GM21786 (cell line): ENCODE results near the gene ADGRE3.
"Not testable (repeated sequence)": the region's sequence is repeated elsewhere in the genome, so short reads cannot be mapped to it uniquely, and the experiment has no call there.

Experiments used
- ATAC-seq: cut with Tn5 transposase; IDR thresholded peaks from one replicate; pipeline ENCODE4 v1.9.1; 2021; ENCODE audit not compliant: unreplicated experiment

Gene ADGRE3

DNA sequence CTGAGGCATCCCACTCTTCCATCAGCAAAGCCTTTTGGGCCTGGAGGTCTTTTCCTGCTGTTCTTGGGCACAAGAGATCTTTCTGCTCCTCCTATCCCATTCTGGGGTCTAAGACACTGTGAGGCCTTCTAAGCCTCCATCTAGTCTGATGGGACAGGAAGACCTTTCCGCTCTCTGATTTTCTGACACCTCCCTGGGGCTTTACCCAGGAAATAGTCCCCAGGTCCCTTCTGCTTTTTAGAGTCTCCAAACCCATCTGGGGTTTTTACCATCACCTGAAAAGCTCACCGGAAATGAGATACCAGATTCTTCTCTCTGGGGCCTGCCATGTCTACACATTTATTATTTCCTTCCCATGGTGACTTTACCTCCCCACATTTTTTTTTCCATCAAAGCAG, 70.7 kb downstream of the ADGRE3 start:
- ATAC-seq = peak; percentile 83

DNA sequence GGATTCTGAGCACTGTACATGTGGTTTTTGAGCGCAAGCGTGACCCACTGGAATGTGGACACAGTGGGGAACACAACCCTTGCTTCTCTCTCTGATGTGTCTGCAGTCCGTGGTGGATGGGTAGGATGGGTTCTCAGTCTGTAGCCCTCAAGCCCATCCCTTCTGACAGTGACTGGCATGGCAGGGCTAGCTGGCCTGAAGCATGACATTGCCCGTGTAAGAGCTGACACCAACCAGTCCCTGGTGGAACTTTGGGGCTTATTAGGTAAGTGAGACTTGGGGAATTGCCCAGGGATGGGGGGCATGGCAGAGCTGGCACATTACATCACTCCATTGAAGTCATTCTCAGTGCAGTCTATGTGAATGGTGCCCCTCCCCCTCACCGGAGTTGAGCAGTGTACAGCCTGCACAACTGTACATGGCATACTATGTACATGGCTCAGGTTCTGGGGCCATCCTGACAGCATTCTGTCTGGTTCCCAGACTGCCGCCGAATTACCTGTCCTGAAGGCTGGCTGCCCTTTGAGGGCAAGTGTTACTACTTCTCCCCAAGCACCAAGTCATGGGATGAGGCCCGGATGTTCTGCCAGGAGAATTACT, 75.0 kb downstream of the ADGRE3 start:
- ATAC-seq = no peak

DNA sequence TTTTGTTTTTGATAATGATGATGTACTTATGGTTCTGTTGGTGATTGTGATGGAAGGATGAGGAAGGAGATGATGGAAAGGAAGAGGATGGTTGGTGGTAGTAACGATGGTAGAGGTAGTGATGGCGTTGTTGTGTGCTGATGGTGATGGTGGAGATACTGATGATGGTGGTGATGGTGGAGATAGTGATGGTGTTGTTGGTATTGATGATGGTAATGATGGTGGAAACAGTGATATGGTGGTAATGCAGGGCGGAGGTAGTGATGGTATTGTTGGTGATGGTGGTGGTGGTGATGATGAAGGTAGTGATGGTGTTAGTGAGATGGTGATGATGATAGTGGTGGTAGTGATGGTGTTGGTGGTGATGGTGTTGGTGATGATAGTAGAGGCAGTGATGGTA, 79.1 kb downstream of the ADGRE3 start:
- ATAC-seq = no peak

DNA sequence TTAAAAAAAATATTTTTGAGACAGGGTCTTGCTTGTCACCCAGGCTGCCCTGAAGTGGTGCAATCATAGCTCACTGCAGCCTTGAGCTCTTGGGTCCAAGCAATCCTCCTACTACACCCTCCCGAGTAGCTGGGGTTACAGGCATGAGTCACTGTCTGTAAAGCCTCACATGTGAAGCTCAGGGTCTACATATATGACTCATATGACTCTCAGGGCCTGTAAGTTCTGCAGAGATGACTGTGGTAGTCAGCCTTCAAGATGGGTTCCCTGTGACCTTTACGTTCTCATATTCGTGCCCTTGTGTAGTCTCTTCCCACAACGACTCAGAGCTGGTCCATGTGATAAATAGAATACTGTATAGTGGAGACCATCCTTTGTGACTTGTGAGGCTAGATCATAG, 85.2 kb downstream of the ADGRE3 start:
- ATAC-seq = not testable (repeated sequence)

DNA sequence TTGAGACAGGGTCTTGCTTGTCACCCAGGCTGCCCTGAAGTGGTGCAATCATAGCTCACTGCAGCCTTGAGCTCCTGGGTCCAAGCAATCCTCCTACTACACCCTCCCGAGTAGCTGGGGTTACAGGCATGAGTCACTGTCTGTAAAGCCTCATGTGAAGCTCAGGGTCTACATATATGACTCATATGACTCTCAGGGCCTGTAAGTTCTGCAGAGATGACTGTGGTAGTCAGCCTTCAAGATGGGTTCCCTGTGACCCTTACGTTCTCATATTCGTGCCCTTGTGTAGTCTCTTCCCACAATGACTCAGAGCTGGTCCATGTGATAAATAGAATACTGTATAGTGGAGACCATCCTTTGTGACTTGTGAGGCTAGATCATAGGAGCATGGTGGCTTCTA, 89.5 kb downstream of the ADGRE3 start:
- ATAC-seq = peak; percentile 79

DNA sequence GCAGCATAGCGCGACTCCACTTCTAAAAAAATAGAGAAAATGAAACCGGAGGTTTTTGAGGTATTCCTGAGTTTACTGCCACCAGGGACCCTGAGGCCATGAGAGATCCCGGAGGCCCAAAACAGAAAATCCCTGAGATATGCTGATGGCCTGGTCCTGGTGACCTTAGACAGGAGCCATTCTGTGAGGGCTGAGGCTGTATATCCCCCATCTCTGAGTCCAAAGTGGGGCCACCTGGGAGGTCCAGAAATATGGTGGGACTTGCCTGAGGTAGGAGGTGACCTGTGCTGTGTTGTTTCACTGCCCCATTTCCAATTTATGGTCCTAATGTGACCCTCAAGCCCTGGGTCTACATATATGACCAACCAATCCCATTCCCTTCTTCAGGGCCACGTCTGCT, 90.3 kb downstream of the ADGRE3 start:
- not testable (repeated sequence) for ATAC-seq

DNA sequence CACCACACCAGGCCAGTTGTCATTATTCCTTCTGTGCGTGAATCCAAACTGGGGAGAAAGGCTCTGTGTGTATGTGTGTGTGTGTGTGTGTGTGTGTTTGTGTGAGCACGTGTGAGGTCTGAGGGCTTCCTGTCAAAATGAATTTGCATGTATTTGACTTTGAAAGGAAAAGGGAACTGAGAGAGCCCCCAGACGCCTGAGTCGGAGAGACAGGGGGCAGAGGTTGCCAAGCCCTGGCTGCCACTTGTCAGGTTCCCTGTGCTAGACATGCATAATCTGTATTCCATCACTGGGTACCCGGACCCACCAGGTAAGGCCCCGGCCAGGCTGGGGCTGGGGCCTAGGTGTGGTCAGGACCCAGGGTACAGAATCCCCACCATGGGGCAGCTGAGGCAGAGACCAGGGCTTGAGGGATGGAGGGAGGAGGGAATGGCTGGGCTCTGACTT, 91.7 kb downstream of the ADGRE3 start, which contains the start of gene CLEC17A:
Gene CLEC17A (plus strand): TSS at position 191 of the 447 bp plus-strand sequence. CDS start 77 bp downstream, at position 268.
- no peak for ATAC-seq

DNA sequence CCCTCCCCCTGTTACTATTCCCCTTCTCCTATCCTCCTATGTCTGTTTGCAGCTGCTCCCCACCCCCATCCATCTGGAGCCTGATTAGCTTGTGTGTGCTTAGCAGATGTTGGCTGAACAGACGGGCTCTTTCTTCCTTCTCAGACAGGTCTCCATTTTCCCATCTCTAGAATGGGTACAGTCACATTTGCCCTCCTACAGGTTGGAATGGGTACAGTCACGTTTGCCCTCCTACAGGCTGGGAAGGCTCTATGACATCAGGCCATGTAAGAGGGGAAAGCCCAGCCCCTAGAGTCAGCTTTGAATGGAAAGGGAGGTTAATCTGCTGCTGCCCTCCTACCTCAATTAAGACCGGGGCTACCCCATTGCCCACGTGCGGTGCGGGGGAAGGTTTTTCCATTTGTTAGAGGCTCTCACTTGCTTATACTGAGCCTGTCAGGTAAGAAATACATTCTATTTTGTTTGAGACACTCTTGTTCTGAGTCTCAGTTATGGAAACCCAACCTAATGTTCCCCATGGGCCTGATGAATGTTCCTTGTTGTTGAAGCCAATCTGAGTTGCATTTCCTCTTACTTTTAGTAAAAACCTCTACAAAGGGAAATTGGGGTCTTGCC, 93.9 kb downstream of the ADGRE3 start:
- no peak for ATAC-seq

DNA sequence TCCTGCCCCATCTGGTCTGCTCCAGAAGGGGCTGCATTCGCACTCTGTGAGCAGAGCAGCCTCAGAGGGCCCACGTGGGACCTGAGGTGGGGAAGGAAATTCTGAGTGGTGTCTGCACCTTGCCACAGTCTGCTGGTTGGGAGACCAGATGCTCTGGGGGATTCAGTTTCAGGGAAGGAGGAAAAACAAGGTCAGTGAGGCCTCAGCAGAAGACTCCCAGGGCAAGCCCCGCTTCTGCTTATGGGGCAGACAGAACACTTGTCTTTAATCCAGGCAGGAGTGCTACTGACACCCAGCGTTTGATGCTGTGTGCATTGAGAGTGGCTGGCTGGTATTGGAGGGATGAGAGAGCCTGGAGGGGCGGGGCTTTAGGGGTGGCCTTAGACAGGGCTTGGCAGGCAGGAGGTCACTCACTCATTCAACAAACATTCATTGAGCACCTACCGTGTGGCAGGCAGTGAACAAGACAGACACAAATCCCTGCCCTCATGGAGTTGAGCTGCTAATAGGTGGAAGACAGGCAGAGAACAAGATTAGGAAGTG, 96.7 kb downstream of the ADGRE3 start:
- peak; percentile 43 for ATAC-seq

DNA sequence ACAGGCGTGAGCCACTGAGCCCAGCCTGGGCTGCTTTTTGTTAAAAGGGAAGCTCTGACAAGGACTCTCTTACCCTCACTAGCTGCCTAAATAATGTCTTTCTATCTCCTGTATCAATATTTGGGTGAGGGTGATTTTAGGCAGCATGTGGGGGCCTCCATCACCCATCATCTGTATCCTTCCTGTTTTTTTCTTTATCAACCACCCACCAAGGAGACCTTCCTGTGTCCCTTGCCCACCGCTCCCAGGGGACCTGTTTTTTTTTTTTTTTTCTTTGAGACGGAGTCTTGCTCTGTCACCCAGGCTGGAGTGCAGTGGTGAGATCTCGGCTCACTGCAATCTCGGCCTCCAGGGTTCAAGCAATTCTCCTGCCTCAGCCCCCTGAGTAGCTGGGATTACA, 97.4 kb downstream of the ADGRE3 start:
- ATAC-seq = no peak

DNA sequence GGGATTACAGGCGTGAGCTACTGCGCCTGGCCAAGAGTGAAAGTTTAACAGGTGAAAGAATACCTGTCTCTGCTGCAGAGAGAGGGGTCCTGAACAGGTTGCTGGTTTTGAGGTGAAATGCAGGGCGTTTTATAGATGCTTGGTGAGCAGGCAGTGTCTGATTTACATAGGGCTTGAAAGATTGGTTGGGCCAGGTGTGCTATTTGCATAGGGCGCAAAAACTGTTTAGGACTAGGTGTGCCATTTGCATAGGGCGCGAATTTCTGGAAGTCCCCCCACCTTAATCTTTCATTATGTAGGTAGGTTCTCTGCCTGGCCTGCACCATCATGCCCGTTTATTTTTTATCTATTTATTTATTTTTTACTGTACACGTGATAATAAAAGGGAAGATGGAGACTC, 98.3 kb downstream of the ADGRE3 start:
- ATAC-seq = no peak

DNA sequence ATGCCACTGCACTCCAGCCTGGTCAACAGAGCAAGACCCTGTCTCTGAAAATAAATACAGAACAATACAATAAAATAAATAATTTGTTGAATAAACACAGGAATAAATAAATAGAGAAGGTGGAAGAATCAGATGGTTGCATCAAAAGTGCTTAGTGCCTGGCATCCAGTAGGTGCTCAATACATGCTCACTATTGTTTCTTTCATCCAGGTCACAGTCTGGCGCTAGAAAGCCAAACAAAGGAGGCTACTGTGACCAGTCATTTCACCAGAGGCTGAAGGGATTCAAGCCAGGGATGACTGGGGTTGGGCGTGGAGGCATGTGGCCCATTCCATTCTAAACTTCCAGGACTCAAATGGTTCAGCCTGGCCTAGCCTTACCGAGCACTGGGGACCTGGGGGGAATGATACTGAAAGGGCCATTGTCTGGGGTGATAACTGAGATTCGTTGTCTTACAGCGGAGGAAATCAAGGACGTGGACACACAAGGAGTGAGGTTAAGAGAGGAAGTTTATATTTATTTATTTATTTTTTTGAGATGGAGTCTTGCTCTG, 99.1 kb downstream of the ADGRE3 start:
- no peak for ATAC-seq

DNA sequence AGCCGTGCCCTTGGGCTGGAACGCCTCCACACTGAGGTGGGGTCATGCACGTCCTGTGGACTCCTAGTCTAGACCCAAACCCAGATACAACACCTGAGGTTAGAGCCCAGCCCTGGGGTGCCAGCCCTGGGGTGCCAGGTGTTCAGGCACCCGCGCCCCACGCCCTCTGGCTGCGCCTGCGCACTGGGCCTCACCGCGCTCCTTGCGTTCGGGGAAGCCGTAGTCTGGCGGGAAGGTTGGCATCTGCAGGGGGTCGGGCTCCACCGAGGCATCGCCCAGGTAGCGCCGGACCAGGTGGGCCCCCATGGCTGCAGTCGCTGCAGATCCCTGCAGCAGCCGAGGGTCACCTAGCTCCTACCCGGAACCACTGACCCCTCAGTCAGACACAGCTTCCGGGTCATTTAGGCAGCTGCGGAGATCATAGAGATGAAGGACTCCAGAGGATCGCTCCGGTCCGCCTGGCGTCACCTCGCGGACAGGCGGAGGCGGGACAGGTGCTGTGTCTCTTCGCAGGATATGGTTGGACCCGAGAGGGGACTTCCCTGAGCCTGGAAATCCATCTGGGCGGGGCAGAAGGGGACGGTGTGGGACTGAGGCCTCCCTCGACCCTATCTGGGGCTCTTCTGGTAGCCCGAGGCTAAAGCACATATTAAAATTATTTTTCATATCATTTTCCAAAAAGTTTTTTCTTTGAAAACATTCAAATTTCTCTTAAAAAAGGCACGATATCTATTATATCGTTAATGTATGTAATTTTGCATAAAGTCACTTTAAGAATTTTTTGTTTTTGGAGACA, 102.8 kb downstream of the ADGRE3 start, which contains the start of gene NDUFB7:
Gene NDUFB7 (minus strand): TSS at position 372 of the 796 bp plus-strand sequence. CDS start 66 bp downstream, at position 306.
- ATAC-seq = peak; percentile 85

DNA sequence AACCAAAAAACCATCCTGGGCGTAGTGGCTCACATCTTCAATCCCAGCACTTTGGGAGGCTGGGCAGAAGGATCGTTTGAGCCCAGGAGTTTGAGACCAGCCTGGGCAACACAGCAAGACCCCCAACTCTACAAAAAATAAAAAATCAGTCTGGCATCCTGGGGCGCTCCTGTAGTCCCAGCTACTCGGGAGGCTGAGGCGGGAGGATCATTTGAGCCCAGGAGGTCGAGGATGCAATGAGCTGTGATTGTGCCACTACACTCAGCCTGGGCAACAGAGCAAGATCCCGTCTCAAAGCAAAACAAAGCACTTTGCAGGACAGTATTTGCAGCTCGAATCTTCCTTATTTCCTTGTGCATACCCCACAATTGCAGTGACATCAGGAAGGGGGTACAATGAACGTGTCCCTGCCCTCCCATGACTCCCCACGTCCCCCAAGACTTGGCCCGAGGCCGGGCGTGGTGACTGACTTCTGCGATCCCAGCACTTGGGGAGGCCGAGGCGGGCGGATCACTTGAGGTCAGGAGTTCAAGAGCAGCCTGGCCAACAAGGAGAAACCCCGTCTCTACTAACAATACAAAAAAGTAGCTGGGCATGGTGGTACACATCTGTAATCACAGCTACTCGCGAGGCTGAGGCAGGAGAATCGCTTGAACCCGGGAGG, 103.6 kb downstream of the ADGRE3 start:
- ATAC-seq = no peak
